ENCODE results near the gene ECI1. TPM values are rescaled to one million over a fixed set of nuclear protein-coding genes. Genes with fewer than 3 reads are reported as not detected.

ECI1 gene
- total RNA-seq, 1 donor from 2014 or later = 39.7 TPM

- Histone ChIP-seq H3K9ac (no peak overlapping the region), H3F3A (ENCODE audit: low read depth) (peaks cover 7% of the 10 kb centered on the region), H3K27me3 (no peaks in the 10 kb centered on the region), H3K4me2 (no peak overlapping the region), H3K4me1 (peaks cover 3% of the 10 kb centered on the region), H3K27ac (no peak overlapping the region), H3K79me2 (ENCODE audit: low read depth) (peaks cover 19% of the 10 kb centered on the region), H3K9me3 (ENCODE audit: low read depth) (no peaks in the 10 kb centered on the region), H2AFZ (replicated peaks) (no peak overlapping the region), H3K36me3 (no peaks in the 10 kb centered on the region), H3K4me3 (no peak overlapping the region), H4K20me1 (ENCODE audit: low read depth) (peaks cover 13% of the 10 kb centered on the region)
- H3K27ac Mint-ChIP-seq = no peak overlapping the region
- H3K27me3 Mint-ChIP-seq (ENCODE audit: insufficient read depth, low read depth) = peaks cover 4% of the 10 kb centered on the region
- H3K36me3 Mint-ChIP-seq = no peaks in the 10 kb centered on the region
- H3K4me3 Mint-ChIP-seq = no peak overlapping the region
- TF ChIP-seq EZH2phosphoT487 (IDR thresholded peaks at IDR 0.05) (no peak), CTCF (IDR thresholded peaks at IDR 0.05) (no peak), EZH2 (IDR thresholded peaks at IDR 0.05) (no peak)
- no peaks in the 10 kb centered on the region for H3K9me3 Mint-ChIP-seq
- DNase-seq (ENCODE audit: low spot score) = no peak
- peaks cover 9% of the 10 kb centered on the region for H3K4me1 Mint-ChIP-seq
Measured at GRCh38 chr16:2273484-2273883, 22.1 kb upstream of the ECI1 start.

- no peak for DNase-seq (ENCODE audit: low spot score)
- peaks cover 6% of the 10 kb centered on the region for H3K27me3 Mint-ChIP-seq (ENCODE audit: insufficient read depth, low read depth)
- H3K9me3 ChIP-seq (ENCODE audit: low read depth) = no peaks in the 10 kb centered on the region
Measured at GRCh38 chr16:2271848-2272461, 20.6 kb upstream of the ECI1 start.

GRCh38 chr16:2270588-2271470 lies 19.4 kb upstream of the ECI1 start:
- no peak overlapping the region for H3K4me2 ChIP-seq
- H4K20me1 ChIP-seq (ENCODE audit: low read depth) = peaks cover 31% of the 10 kb centered on the region
- Mint-ChIP-seq H3K4me3 (no peak overlapping the region), H3K27ac (no peak overlapping the region), H3K9me3 (no peaks in the 10 kb centered on the region), H3K36me3 (peaks cover 6% of the 10 kb centered on the region), H3K27me3 (ENCODE audit: insufficient read depth, low read depth) (peaks cover 6% of the 10 kb centered on the region), H3K4me1 (peaks cover 20% of the 10 kb centered on the region)
- TF ChIP-seq EZH2phosphoT487 (IDR thresholded peaks at IDR 0.05) (no peak), EZH2 (IDR thresholded peaks at IDR 0.05) (no peak), CTCF (IDR thresholded peaks at IDR 0.05) (no peak)
- no peak overlapping the region for H3K4me3 ChIP-seq
- no peaks in the 10 kb centered on the region for H3K27me3 ChIP-seq
- H3K79me2 ChIP-seq (ENCODE audit: low read depth) = peaks cover 40% of the 10 kb centered on the region
- peaks cover 12% of the 10 kb centered on the region for H3F3A ChIP-seq (ENCODE audit: low read depth)
- H2AFZ ChIP-seq (replicated peaks) = no peak overlapping the region
- H3K4me1 ChIP-seq = peaks cover 10% of the 10 kb centered on the region
- no peak overlapping the region for H3K9ac ChIP-seq
- no peak for DNase-seq (ENCODE audit: low spot score)
- H3K27ac ChIP-seq = no peak overlapping the region
- H3K36me3 ChIP-seq = no peaks in the 10 kb centered on the region
- no peaks in the 10 kb centered on the region for H3K9me3 ChIP-seq (ENCODE audit: low read depth)

More at GRCh38 chr16:2271848-2272461, 20.6 kb upstream of the ECI1 start:
- H3F3A ChIP-seq (ENCODE audit: low read depth) = peaks cover 12% of the 10 kb centered on the region
- H3K4me1 Mint-ChIP-seq = peaks cover 10% of the 10 kb centered on the region
- peaks cover 29% of the 10 kb centered on the region for H3K79me2 ChIP-seq (ENCODE audit: low read depth)
- H3K4me1 ChIP-seq = peaks cover 3% of the 10 kb centered on the region
- H2AFZ ChIP-seq (replicated peaks) = no peak overlapping the region
- H3K9ac ChIP-seq = no peak overlapping the region
- H4K20me1 ChIP-seq (ENCODE audit: low read depth) = peaks cover 20% of the 10 kb centered on the region
- TF ChIP-seq EZH2 (IDR thresholded peaks at IDR 0.05) (no peak), EZH2phosphoT487 (IDR thresholded peaks at IDR 0.05) (no peak), CTCF (IDR thresholded peaks at IDR 0.05) (no peak)
- H3K36me3 ChIP-seq = no peaks in the 10 kb centered on the region
- H3K36me3 Mint-ChIP-seq = peaks cover under 1% of the 10 kb centered on the region
- no peak overlapping the region for H3K4me3 ChIP-seq
- H3K4me3 Mint-ChIP-seq = no peak overlapping the region
- H3K9me3 Mint-ChIP-seq = no peaks in the 10 kb centered on the region
- H3K27ac ChIP-seq = no peak overlapping the region
- H3K27me3 ChIP-seq = no peaks in the 10 kb centered on the region
- H3K27ac Mint-ChIP-seq = no peak overlapping the region
- no peak overlapping the region for H3K4me2 ChIP-seq

All from neural progenitor cell (in vitro differentiated cells).